Bronchial epithelial cell (primary cell): ENCODE measurements around the gene ADD1. TPM values are rescaled to one million over a fixed set of nuclear protein-coding genes. Genes with fewer than 3 reads are reported as not detected.

Experiments used
- DNase-seq: peaks from one replicate; pipeline ENCODE4 v3.0.0-alpha.2; 2010; ENCODE audit warnings: low read depth
- FAIRE-seq: peaks from 2 replicates; lab custom pipeline; 2011; peaks lifted over from hg19 to GRCh38; lab: Jason Lieb, UNC
- H3K27me3 ChIP-seq: 2 replicates; pipeline ENCODE4 v1.5.1; 2011; ENCODE audit warnings: low read length; ENCODE audit not compliant: control insufficient read depth, insufficient read depth
- H3K36me3 ChIP-seq: 2 replicates; pipeline ENCODE4 v1.5.1; 2011; ENCODE audit warnings: low read length; ENCODE audit not compliant: control insufficient read depth, insufficient read depth
- H3K4me3 ChIP-seq: 2 replicates; pipeline ENCODE4 v1.5.1; 2011; ENCODE audit warnings: mild to moderate bottlenecking, low read depth, low read length, control low read depth
- total RNA-seq: library from RNA; depleted of rRNA; stranded (reverse); fragments of >200 nt; gene quantifications from 2 replicates; pipeline ENCODE4 v1.2.1, GENCODE V29; 2014
- TF ChIP-seq, protein P1 (sequence below): IDR thresholded peaks from 2 replicates; pipeline ENCODE4 v1.5.1; 2011; ENCODE audit warnings: mild to moderate bottlenecking, moderate library complexity, low read length, control low read depth, inconsistent platforms; ENCODE audit not compliant: insufficient read depth, severe bottlenecking

The ADD1 gene
- total RNA-seq, 1 donor from 2014 or later, result 71.9 TPM

DNA sequence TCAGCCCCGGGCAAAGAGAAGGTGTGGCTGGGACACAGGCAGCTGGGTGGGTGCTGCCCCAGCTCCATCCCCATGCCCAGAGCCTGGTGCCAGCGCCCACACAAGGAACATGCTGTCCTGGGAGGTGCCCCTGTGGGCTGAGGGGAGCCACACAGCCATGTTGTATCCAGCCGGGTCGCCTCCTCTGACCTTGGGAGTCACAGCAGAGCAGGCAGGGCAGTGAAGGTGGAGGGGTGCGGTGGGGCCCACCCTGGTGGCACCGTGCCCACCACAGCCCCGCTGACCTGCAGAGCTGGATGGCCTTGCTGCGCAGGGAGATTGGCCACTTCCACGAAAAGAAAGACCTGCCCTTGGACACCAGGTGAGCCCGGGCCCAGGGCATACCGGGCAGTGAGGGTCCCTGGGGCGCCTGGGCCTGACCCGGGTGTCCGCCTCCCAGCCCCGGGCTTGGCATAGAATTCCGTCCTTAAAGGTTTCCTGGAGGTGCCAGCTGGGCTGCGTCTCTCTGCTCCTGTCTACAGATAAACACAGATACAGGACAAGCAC lies 18.7 kb upstream of the ADD1 start:
- Histone ChIP-seq H3K4me3 (no peak overlapping the region), H3K36me3 (peaks cover 62% of the 10 kb centered on the region), H3K27me3 (no peaks in the 10 kb centered on the region)
- TF ChIP-seq, protein P1, sequence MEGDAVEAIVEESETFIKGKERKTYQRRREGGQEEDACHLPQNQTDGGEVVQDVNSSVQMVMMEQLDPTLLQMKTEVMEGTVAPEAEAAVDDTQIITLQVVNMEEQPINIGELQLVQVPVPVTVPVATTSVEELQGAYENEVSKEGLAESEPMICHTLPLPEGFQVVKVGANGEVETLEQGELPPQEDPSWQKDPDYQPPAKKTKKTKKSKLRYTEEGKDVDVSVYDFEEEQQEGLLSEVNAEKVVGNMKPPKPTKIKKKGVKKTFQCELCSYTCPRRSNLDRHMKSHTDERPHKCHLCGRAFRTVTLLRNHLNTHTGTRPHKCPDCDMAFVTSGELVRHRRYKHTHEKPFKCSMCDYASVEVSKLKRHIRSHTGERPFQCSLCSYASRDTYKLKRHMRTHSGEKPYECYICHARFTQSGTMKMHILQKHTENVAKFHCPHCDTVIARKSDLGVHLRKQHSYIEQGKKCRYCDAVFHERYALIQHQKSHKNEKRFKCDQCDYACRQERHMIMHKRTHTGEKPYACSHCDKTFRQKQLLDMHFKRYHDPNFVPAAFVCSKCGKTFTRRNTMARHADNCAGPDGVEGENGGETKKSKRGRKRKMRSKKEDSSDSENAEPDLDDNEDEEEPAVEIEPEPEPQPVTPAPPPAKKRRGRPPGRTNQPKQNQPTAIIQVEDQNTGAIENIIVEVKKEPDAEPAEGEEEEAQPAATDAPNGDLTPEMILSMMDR, result no peak
- FAIRE-seq (no peak), DNase-seq (no peak)

DNA sequence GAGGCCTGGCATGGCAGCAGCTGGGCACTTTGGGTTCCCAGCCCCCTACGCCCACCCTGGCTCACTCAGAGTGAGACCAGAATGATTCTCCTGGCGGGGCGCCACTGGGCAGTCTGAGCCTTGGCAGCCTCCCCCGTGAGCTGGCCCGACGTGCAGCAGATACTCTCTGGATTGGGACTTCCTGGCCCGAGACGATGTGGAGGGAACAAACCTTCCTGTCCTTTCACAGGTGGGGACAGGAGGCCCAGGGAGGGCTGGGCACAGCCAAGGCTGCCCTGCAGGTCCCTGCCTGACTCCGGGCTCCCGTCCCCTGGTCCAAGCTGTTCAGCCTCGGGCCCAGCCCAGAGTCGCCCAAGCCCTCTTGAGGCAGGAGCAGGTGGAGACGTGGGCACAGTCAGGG lies 17.9 kb upstream of the ADD1 start:
- Histone ChIP-seq H3K27me3 (no peaks in the 10 kb centered on the region), H3K36me3 (peaks cover 60% of the 10 kb centered on the region), H3K4me3 (no peak overlapping the region)
- FAIRE-seq (no peak), DNase-seq (no peak)
- TF ChIP-seq, protein P1, result no peak

DNA sequence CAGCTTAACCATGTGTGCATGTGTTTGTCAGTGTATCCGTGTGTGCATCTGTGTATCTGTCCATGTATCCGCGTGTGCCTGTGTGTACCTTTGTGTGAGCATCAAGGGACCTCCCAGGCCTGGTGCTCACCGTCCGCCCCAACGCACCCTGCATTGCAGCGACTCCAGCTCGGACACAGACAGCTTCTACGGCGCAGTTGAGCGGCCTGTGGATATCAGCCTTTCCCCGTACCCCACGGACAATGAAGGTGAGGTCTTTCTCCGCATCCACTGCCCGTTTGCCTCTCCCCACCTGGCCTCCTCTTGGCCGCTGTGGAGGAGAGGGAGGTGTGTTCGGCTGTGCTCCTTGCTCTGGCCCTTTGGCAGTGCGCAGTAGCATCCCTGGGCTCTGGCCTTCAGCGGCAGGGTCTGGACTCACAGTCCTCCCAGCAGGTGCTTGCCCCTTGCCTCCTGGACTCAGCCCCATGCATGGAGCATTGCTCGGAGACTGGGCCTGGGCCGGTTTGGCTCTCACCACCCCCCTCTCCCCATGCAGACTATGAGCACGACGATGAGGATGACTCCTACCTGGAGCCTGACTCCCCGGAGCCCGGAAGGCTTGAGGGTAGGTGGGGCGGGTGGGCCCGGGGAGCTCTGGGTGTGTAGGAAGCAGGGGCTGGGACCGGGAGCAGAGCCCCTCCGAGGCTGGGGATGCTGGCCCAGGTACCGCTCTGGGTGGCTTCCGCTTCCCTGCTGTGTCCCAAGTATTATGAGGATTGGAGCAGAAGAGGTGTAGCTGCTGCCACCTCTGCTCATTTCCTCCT lies 16.4 kb upstream of the ADD1 start:
- DNase-seq, result no peak

DNA sequence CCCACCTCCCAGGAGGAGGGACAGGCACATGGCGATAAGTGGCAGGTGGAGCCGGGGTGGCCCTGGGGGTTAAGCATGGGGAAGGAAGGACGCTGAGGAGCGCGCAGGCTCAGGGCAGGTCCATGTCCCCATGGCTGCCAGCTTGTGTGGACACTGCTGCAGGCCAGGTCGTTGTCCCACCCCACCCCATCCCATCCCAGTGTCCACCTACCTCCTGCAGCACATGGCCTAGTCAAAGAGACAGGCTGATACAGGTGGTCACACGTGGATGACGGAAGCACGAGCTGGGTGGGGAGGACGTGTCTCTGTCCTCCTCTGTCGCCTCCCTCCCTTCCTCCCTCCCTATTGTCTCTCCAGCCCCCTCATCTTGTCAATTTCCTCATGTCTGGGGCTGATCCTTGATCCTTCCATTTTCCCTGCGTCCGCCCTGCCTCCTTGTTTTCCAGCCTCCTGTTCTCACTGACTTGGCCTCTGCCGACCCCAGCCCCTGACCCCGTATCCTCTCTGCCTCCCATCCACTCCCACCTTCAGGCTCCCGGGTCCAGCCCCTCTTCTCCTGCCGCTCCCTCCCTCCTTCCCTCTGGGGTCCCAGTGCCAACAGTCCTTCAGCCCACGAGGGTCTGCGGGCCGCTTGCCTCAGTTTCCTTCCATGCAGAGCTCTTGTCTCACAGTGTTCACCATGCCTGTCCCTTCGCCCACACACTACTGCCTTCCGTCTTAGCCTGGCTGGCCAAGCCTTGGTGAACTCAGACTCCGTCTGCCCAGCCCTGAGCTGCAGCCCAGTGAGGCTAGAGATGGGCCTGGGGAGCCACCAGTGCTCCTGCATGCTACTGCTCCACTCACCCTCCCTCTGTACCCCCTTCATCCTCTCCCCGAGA lies 15.5 kb upstream of the ADD1 start:
- Histone ChIP-seq H3K36me3 (peaks cover 67% of the 10 kb centered on the region), H3K4me3 (no peak overlapping the region), H3K27me3 (no peaks in the 10 kb centered on the region)
- DNase-seq, result no peak
- TF ChIP-seq, protein P1, result no peak
- FAIRE-seq, result no peak

More for the DNA sequence above, 16.4 kb upstream of the ADD1 start:
- FAIRE-seq, result no peak
- peaks cover 70% of the 10 kb centered on the region for H3K36me3 ChIP-seq
- TF ChIP-seq, protein P1, result no peak
- no peaks in the 10 kb centered on the region for H3K27me3 ChIP-seq
- no peak overlapping the region for H3K4me3 ChIP-seq

DNA sequence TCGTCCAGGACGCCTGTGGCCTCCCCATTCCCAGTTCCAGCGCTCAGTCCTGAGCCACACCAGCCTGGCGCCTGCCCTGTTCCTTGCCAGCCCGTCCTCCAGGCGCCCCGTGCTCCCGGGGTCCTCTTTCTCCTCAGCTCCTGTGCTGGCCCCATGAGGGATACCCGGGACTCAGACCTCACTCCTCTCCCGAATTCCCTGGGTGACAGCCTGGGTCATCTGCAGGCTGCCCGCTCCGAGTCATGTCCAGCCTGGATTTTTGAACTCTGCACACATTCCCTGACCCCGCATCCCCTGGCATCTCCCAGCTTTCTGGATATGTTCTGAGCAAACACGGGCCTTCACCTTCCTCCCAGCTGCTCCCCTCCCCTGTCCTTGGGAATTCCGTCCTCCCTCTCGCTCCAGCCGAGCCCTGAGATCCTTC lies 14.9 kb upstream of the ADD1 start:
- no peak for DNase-seq
- H3K36me3 ChIP-seq, result peaks cover 66% of the 10 kb centered on the region
- FAIRE-seq, result no peak

More for the DNA sequence above, 14.9 kb upstream of the ADD1 start:
- H3K27me3 ChIP-seq, result no peaks in the 10 kb centered on the region
- TF ChIP-seq, protein P1, result no peak
- no peak overlapping the region for H3K4me3 ChIP-seq
